ENCODE data around the gene FBH1. TPM values are rescaled to one million over a fixed set of nuclear protein-coding genes. Genes with fewer than 3 reads are reported as not detected.

The FBH1 gene
- polyA plus RNA-seq, 1 donor from 2014 or later = 41.1 TPM

DNA sequence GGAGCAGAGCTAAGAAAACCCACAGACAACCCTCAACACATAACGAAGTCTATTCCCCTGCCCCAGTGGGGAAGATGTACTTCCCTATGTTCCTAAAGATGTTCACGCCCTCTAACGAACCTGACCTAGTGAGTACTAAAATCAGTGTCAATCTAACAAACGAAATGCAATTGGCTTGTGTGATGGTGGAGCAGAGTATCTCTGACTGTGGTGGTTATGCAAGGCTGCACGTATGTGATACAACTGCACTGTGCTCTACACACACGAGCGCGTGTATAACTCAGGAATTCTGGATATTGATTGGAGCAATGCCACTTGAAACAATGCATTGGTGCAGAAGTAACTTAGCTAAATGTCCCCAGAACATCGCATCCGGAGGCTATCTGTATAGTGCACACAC lies 1.7 kb upstream of the FBH1 start:
- H3K4me2 ChIP-seq (ENCODE audit: low read length) = peak overlapping the region; percentile 95
- no peak overlapping the region for H3K27ac ChIP-seq (ENCODE audit: low read length)
- H3K9ac ChIP-seq (ENCODE audit: low read length) = peak overlapping the region; percentile 82
- H3K79me2 ChIP-seq (replicated peaks; ENCODE audit: insufficient read depth, low read length) = peaks cover 30% of the 10 kb centered on the region
- H3K4me3 ChIP-seq (ENCODE audit: low read length) = peak overlapping the region; percentile 97
- H3K36me3 ChIP-seq (ENCODE audit: insufficient read depth, low read length) = no peaks in the 10 kb centered on the region
- no peak overlapping the region for H2AFZ ChIP-seq (ENCODE audit: low read depth, low read length)
- no peaks in the 10 kb centered on the region for H3K9me3 ChIP-seq (ENCODE audit: low read length)
- TF ChIP-seq MXI1 (conservative IDR thresholded peaks at IDR 0.05; ENCODE audit: poor library complexity, severe bottlenecking) (no peak), POLR2AphosphoS5 (IDR thresholded peaks at IDR 0.05) (no peak), EZH2 (IDR thresholded peaks at IDR 0.05; ENCODE audit: borderline replicate concordance, insufficient read depth, low read length, poor library complexity, severe bottlenecking) (no peak), RAD21 (conservative IDR thresholded peaks at IDR 0.05) (no peak), TAF1 (IDR thresholded peaks at IDR 0.05; ENCODE audit: low read depth) (no peak), EP300 (conservative IDR thresholded peaks at IDR 0.05; ENCODE audit: poor library complexity, severe bottlenecking) (no peak)
- TF ChIP-seq, protein P1, sequence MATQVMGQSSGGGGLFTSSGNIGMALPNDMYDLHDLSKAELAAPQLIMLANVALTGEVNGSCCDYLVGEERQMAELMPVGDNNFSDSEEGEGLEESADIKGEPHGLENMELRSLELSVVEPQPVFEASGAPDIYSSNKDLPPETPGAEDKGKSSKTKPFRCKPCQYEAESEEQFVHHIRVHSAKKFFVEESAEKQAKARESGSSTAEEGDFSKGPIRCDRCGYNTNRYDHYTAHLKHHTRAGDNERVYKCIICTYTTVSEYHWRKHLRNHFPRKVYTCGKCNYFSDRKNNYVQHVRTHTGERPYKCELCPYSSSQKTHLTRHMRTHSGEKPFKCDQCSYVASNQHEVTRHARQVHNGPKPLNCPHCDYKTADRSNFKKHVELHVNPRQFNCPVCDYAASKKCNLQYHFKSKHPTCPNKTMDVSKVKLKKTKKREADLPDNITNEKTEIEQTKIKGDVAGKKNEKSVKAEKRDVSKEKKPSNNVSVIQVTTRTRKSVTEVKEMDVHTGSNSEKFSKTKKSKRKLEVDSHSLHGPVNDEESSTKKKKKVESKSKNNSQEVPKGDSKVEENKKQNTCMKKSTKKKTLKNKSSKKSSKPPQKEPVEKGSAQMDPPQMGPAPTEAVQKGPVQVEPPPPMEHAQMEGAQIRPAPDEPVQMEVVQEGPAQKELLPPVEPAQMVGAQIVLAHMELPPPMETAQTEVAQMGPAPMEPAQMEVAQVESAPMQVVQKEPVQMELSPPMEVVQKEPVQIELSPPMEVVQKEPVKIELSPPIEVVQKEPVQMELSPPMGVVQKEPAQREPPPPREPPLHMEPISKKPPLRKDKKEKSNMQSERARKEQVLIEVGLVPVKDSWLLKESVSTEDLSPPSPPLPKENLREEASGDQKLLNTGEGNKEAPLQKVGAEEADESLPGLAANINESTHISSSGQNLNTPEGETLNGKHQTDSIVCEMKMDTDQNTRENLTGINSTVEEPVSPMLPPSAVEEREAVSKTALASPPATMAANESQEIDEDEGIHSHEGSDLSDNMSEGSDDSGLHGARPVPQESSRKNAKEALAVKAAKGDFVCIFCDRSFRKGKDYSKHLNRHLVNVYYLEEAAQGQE (IDR thresholded peaks at IDR 0.05; ENCODE audit: borderline replicate concordance) = no peak
- TF ChIP-seq, protein P2, sequence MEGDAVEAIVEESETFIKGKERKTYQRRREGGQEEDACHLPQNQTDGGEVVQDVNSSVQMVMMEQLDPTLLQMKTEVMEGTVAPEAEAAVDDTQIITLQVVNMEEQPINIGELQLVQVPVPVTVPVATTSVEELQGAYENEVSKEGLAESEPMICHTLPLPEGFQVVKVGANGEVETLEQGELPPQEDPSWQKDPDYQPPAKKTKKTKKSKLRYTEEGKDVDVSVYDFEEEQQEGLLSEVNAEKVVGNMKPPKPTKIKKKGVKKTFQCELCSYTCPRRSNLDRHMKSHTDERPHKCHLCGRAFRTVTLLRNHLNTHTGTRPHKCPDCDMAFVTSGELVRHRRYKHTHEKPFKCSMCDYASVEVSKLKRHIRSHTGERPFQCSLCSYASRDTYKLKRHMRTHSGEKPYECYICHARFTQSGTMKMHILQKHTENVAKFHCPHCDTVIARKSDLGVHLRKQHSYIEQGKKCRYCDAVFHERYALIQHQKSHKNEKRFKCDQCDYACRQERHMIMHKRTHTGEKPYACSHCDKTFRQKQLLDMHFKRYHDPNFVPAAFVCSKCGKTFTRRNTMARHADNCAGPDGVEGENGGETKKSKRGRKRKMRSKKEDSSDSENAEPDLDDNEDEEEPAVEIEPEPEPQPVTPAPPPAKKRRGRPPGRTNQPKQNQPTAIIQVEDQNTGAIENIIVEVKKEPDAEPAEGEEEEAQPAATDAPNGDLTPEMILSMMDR (IDR thresholded peaks at IDR 0.05; ENCODE audit: poor library complexity, severe bottlenecking) = no peak
- no peaks in the 10 kb centered on the region for H3F3A ChIP-seq (ENCODE audit: insufficient read depth, low read length, poor library complexity, severe bottlenecking)
- H4K20me1 ChIP-seq (ENCODE audit: insufficient read depth) = no peaks in the 10 kb centered on the region
- no peaks in the 10 kb centered on the region for H3K9me2 ChIP-seq (ENCODE audit: insufficient read depth, low read length)
- H3K27me3 ChIP-seq (ENCODE audit: insufficient read depth, low read depth, low read length) = no peaks in the 10 kb centered on the region

DNA sequence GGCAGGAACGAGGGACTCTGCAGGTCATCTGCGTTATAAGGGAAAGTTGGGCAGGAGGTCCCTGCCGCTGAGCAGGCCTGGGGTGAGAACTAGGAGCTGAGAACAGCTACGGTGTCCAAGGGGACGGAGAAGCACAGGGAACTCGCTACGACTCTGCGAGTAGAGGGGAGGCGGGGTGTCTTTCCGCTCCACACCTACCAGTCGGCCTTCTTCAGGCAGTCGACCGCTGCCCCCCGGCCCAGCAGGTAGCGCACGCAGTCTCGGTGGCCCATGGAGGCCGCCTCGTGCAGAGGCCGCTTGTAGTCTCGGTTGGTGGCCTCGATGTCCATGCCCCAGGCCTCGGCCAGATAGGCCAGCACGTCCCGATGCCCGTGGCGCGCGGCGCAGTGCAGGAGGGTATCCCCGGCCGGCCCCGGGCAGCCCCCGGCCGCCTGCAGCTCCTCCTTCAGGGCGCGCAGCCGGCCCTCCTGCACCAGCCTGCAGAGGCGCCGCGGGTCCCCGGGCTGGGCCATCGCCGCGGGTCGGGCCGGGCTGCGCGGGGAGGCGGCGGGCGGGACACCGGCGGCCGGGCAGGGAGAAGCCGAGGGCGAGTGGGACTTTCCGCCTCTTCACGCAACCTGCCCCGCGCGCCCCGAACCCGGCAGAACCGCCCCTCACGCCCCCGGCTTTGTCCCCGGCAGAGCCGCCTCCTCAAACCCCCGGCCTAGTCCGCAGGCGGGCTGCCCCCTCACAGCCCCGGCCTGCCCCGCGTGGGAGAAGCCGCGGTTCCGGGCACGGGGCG lies 1.0 kb upstream of the FBH1 start:
- H3K79me2 ChIP-seq (replicated peaks; ENCODE audit: insufficient read depth, low read length) = peaks cover 36% of the 10 kb centered on the region
- peak overlapping the region; percentile 65 for H2AFZ ChIP-seq (ENCODE audit: low read depth, low read length)

More for the DNA sequence above, 1.0 kb upstream of the FBH1 start:
- Histone ChIP-seq H3K27me3 (ENCODE audit: insufficient read depth, low read depth, low read length) (no peaks in the 10 kb centered on the region), H4K20me1 (ENCODE audit: insufficient read depth) (no peaks in the 10 kb centered on the region), H3K27ac (ENCODE audit: low read length) (peak overlapping the region; percentile 63), H3K4me2 (ENCODE audit: low read length) (peak overlapping the region; percentile 95), H3K9ac (ENCODE audit: low read length) (peak overlapping the region; percentile 82), H3K9me2 (ENCODE audit: insufficient read depth, low read length) (no peaks in the 10 kb centered on the region), H3F3A (ENCODE audit: insufficient read depth, low read length, poor library complexity, severe bottlenecking) (no peaks in the 10 kb centered on the region), H3K4me3 (ENCODE audit: low read length) (peak overlapping the region; percentile 97), H3K9me3 (ENCODE audit: low read length) (no peaks in the 10 kb centered on the region), H3K36me3 (ENCODE audit: insufficient read depth, low read length) (no peaks in the 10 kb centered on the region)
- TF ChIP-seq POLR2AphosphoS5 (IDR thresholded peaks at IDR 0.05) (peak; percentile 8), TAF1 (IDR thresholded peaks at IDR 0.05; ENCODE audit: low read depth) (no peak)
- TF ChIP-seq, protein P2 (IDR thresholded peaks at IDR 0.05; ENCODE audit: poor library complexity, severe bottlenecking) = no peak

Data from neural cell (in vitro differentiated cells).